ENCODE measurements around the gene RNF213.
"Not testable (repeated sequence)": the region's sequence is repeated elsewhere in the genome, so short reads cannot be mapped to it uniquely, and the experiment has no call there.

Gene RNF213

GRCh38 chr17:80408872-80409271 lies 148.2 kb downstream of the RNF213 start:
- DNase-seq (ENCODE audit: low read depth, low spot score): no peak
- TF ChIP-seq CTCF (IDR thresholded peaks at IDR 0.05; ENCODE audit: low read depth, low read length): no peak
- H3K4me3 ChIP-seq (ENCODE audit: low read depth, low read length): no peak overlapping the region
- in situ Hi-C loops (cut with HindIII; ENCODE audit: low sequenced_read_pairs): no loop called here

DNA sequence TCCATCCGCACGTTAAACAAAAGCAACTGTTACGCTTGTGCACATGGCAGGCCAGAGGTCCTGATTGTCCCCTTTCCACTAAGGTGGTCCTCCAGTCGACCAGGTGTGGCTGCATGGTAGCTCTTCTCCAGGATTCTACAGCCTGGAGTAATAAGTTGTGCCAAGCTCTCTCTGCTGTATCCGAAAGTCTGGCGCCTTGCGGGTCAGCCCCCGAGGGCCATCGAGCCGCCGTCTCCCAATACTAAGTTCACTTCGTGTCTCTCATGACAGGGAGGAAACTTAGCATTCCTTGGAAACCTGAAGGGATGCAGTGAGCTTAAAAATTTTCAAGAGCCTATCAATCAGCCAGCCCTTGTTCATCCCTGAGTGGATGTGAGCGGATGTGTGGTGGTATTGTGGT lies 149.0 kb downstream of the RNF213 start:
- no peak overlapping the region for H3K4me3 ChIP-seq (ENCODE audit: low read depth, low read length)
- in situ Hi-C loops (cut with HindIII; ENCODE audit: low sequenced_read_pairs): no loop called here
- no peak for DNase-seq (ENCODE audit: low read depth, low spot score)
- no peak for TF ChIP-seq CTCF (IDR thresholded peaks at IDR 0.05; ENCODE audit: low read depth, low read length)

GRCh38 chr17:80410441-80411087 lies 149.9 kb downstream of the RNF213 start:
- DNase-seq (ENCODE audit: low read depth, low spot score); H3K4me3 ChIP-seq (ENCODE audit: low read depth, low read length); in situ Hi-C loops (cut with HindIII; ENCODE audit: low sequenced_read_pairs): not testable (repeated sequence)

DNA sequence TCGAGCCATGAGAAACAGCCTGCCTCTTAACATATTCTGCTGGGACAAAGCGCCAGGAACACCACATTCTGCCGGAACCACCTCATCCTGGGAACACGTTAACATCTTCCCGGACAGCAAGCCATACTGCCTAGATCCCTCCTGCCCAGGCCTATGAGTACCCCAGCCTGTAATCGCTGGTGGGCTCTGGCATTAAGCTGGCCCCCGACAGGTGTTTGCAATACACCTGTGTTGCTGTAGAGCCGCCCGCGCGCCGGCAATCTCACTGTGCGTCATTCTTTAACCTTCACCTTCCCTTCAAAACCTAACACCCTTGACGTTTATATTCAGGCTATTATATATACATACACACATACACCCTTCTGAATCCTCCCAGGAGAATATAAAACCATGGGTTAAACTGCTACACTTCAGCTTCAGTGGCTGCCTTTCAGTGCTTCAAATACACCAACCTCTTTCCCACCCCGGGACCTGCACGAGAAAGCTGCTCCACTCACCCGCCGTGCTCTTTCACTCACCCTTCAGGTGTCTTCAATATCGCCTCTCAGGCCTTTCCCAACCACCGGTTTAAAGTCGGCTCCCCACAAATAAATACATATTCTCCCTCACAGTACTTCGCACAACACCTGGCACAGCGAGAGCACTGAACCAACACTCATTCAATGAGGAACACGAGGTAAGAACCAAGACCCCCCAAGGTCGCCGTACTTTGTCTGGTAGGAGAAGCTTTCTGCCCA lies 153.3 kb downstream of the RNF213 start:
- peak; percentile 9 for TF ChIP-seq CTCF (IDR thresholded peaks at IDR 0.05; ENCODE audit: low read depth, low read length)
- no peak for DNase-seq (ENCODE audit: low read depth, low spot score)
- in situ Hi-C loops (cut with HindIII; ENCODE audit: low sequenced_read_pairs): no loop called here
- peak overlapping the region; percentile 90 for H3K4me3 ChIP-seq (ENCODE audit: low read depth, low read length)

GRCh38 chr17:80414508-80414802 lies 153.8 kb downstream of the RNF213 start:
- H3K4me3 ChIP-seq (ENCODE audit: low read depth, low read length): peak overlapping the region; percentile 90
- peak; percentile 5 for DNase-seq (ENCODE audit: low read depth, low spot score)
- in situ Hi-C loops (cut with HindIII; ENCODE audit: low sequenced_read_pairs): no loop called here
- TF ChIP-seq CTCF (IDR thresholded peaks at IDR 0.05; ENCODE audit: low read depth, low read length): no peak

DNA sequence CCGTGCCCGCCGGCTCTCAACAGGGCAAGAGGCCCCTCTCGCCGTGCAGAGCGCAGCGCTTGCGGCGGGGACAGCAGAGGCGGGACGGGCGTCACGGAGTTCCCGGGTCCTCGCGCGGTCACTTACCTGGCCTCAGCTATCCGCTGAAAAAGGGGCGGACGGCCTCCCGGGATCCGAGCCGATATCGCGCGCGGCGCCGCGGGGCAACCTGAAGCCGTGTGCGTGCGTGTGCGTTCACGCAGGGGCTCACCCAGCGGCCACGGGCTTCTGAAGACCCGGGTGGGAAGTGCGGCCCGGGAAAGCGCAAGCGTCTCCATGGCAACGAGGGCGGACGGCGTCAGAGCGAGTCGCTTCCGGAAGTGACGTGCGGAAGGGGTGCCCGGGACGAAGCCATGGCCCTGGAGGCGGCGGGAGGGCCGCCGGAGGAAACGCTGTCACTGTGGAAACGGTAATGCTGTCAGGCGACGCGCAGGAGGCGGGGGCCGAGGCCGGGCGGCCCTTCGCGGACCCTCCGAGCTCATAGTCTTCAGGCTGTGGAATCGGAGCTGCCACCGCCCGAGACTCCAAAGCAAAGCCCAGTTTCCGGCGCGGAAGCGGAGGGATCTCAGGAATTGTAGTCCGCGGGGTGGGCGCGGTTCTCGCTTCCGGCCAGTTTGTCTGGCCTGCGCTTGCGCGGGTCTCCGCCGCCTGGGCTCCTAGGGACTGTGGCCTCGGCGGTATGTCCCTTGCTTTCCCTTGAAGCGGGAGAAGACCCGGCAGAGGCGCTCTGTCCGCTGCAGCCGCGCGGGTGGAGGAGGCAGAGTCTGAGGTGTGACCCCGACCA lies 154.4 kb downstream of the RNF213 start, which contains the start of gene ENDOV:
Gene ENDOV (plus strand): TSS at position 365 of the 823 bp plus-strand sequence. CDS start 28 bp downstream, at position 393.
- H3K4me3 ChIP-seq (ENCODE audit: low read depth, low read length): peak within 1 kb of the TSS; percentile 90
- DNase-seq (ENCODE audit: low read depth, low spot score): peak; percentile 95
- in situ Hi-C loops (cut with HindIII; ENCODE audit: low sequenced_read_pairs): no loop called here
- TF ChIP-seq CTCF (IDR thresholded peaks at IDR 0.05; ENCODE audit: low read depth, low read length): no peak

Data from astrocyte of the spinal cord (primary cell).